ENCODE data around the gene EIF4B. TPM values are rescaled to one million over a fixed set of nuclear protein-coding genes. Genes with fewer than 3 reads are reported as not detected.

The EIF4B gene
- total and polyA plus RNA-seq, 2 experiments from 2014 or later = 141 to 584 TPM

DNA sequence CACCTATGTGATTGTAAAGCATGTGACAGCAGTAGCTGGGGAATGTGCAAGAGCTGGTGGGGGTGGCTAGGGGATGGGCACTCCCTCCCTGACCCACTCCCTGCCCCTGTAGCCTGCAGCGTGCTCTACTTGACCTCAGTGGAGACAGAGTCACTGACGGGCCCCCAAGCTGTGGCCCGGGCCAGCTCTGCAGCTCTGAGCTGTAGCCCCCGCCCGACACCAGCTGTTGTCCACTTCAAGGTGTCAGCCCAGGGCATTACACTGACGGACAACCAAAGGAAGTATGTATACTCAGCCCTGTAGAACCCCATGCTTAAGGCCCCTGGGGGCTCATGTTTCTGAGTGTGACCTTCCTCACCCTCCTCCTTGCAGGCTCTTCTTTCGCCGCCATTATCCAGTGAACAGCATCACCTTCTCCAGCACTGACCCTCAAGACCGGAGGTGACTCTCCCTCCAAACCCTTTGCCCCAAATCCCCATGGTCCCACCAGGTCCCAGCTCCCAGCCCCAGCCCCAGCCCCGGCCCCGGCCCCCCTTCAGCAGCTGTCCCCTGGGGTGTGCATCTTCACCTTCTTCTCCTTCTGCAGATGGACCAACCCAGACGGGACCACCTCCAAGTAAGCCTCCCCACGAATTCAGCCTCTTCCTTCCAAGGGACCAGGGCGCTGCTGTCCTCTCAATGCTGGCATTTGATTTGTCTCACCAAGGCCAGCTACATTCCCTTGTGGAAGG lies 56.9 kb downstream of the EIF4B start:
- peaks cover 11% of the 10 kb centered on the region for H3K4me1 Mint-ChIP-seq
- H3K4me1 ChIP-seq (ENCODE audit: insufficient read depth) = no peaks in the 10 kb centered on the region
- H2AFZ ChIP-seq = no peak overlapping the region
- H3K27ac Mint-ChIP-seq = no peak overlapping the region
- H3K9me3 Mint-ChIP-seq = no peaks in the 10 kb centered on the region
- H3F3A ChIP-seq (replicated peaks; ENCODE audit: low read depth) = no peaks in the 10 kb centered on the region
- H3K27ac ChIP-seq (ENCODE audit: low read depth) = no peak overlapping the region
- H3K4me3 Mint-ChIP-seq = no peak overlapping the region
- ATAC-seq = no peak
- H3K27me3 Mint-ChIP-seq (ENCODE audit: insufficient read depth, low read depth, poor library complexity) = peaks cover 14% of the 10 kb centered on the region
- no peak overlapping the region for H3K4me3 ChIP-seq
- H3K36me3 Mint-ChIP-seq (ENCODE audit: low read depth) = peaks cover 3% of the 10 kb centered on the region; the same call in 1 of the 3 replicates
- H3K79me2 ChIP-seq (replicated peaks; ENCODE audit: insufficient read depth) = no peaks in the 10 kb centered on the region
- TF ChIP-seq, protein P1, sequence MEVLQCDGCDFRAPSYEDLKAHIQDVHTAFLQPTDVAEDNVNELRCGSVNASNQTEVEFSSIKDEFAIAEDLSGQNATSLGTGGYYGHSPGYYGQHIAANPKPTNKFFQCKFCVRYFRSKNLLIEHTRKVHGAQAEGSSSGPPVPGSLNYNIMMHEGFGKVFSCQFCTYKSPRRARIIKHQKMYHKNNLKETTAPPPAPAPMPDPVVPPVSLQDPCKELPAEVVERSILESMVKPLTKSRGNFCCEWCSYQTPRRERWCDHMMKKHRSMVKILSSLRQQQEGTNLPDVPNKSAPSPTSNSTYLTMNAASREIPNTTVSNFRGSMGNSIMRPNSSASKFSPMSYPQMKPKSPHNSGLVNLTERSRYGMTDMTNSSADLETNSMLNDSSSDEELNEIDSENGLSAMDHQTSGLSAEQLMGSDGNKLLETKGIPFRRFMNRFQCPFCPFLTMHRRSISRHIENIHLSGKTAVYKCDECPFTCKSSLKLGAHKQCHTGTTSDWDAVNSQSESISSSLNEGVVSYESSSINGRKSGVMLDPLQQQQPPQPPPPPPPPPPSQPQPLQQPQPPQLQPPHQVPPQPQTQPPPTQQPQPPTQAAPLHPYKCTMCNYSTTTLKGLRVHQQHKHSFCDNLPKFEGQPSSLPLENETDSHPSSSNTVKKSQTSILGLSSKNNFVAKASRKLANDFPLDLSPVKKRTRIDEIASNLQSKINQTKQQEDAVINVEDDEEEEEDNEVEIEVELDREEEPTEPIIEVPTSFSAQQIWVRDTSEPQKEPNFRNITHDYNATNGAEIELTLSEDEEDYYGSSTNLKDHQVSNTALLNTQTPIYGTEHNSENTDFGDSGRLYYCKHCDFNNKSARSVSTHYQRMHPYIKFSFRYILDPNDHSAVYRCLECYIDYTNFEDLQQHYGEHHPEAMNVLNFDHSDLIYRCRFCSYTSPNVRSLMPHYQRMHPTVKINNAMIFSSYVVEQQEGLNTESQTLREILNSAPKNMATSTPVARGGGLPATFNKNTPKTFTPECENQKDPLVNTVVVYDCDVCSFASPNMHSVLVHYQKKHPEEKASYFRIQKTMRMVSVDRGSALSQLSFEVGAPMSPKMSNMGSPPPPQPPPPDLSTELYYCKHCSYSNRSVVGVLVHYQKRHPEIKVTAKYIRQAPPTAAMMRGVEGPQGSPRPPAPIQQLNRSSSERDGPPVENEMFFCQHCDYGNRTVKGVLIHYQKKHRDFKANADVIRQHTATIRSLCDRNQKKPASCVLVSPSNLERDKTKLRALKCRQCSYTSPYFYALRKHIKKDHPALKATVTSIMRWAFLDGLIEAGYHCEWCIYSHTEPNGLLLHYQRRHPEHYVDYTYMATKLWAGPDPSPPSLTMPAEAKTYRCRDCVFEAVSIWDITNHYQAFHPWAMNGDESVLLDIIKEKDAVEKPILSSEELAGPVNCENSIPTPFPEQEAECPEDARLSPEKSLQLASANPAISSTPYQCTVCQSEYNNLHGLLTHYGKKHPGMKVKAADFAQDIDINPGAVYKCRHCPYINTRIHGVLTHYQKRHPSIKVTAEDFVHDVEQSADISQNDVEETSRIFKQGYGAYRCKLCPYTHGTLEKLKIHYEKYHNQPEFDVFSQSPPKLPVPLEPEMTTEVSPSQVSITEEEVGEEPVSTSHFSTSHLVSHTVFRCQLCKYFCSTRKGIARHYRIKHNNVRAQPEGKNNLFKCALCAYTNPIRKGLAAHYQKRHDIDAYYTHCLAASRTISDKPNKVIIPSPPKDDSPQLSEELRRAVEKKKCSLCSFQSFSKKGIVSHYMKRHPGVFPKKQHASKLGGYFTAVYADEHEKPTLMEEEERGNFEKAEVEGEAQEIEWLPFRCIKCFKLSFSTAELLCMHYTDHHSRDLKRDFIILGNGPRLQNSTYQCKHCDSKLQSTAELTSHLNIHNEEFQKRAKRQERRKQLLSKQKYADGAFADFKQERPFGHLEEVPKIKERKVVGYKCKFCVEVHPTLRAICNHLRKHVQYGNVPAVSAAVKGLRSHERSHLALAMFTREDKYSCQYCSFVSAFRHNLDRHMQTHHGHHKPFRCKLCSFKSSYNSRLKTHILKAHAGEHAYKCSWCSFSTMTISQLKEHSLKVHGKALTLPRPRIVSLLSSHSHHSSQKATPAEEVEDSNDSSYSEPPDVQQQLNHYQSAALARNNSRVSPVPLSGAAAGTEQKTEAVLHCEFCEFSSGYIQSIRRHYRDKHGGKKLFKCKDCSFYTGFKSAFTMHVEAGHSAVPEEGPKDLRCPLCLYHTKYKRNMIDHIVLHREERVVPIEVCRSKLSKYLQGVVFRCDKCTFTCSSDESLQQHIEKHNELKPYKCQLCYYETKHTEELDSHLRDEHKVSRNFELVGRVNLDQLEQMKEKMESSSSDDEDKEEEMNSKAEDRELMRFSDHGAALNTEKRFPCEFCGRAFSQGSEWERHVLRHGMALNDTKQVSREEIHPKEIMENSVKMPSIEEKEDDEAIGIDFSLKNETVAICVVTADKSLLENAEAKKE (CRISPR knock-in tag; IDR thresholded peaks at IDR 0.05) = no peak
- TF ChIP-seq NANOG (IDR thresholded peaks at IDR 0.05; ENCODE audit: borderline replicate concordance) = no peak
- TF ChIP-seq STAT1 (IDR thresholded peaks at IDR 0.05; ENCODE audit: unreplicated experiment) = no peak
- TF ChIP-seq, protein P2, sequence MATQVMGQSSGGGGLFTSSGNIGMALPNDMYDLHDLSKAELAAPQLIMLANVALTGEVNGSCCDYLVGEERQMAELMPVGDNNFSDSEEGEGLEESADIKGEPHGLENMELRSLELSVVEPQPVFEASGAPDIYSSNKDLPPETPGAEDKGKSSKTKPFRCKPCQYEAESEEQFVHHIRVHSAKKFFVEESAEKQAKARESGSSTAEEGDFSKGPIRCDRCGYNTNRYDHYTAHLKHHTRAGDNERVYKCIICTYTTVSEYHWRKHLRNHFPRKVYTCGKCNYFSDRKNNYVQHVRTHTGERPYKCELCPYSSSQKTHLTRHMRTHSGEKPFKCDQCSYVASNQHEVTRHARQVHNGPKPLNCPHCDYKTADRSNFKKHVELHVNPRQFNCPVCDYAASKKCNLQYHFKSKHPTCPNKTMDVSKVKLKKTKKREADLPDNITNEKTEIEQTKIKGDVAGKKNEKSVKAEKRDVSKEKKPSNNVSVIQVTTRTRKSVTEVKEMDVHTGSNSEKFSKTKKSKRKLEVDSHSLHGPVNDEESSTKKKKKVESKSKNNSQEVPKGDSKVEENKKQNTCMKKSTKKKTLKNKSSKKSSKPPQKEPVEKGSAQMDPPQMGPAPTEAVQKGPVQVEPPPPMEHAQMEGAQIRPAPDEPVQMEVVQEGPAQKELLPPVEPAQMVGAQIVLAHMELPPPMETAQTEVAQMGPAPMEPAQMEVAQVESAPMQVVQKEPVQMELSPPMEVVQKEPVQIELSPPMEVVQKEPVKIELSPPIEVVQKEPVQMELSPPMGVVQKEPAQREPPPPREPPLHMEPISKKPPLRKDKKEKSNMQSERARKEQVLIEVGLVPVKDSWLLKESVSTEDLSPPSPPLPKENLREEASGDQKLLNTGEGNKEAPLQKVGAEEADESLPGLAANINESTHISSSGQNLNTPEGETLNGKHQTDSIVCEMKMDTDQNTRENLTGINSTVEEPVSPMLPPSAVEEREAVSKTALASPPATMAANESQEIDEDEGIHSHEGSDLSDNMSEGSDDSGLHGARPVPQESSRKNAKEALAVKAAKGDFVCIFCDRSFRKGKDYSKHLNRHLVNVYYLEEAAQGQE (IDR thresholded peaks at IDR 0.05; ENCODE audit: unreplicated experiment) = no peak
- TF ChIP-seq ZNF114 (CRISPR knock-in tag; IDR thresholded peaks at IDR 0.05) = no peak
- TF ChIP-seq, protein P3, sequence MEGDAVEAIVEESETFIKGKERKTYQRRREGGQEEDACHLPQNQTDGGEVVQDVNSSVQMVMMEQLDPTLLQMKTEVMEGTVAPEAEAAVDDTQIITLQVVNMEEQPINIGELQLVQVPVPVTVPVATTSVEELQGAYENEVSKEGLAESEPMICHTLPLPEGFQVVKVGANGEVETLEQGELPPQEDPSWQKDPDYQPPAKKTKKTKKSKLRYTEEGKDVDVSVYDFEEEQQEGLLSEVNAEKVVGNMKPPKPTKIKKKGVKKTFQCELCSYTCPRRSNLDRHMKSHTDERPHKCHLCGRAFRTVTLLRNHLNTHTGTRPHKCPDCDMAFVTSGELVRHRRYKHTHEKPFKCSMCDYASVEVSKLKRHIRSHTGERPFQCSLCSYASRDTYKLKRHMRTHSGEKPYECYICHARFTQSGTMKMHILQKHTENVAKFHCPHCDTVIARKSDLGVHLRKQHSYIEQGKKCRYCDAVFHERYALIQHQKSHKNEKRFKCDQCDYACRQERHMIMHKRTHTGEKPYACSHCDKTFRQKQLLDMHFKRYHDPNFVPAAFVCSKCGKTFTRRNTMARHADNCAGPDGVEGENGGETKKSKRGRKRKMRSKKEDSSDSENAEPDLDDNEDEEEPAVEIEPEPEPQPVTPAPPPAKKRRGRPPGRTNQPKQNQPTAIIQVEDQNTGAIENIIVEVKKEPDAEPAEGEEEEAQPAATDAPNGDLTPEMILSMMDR (conservative IDR thresholded peaks at IDR 0.05; ENCODE audit: low read depth in 2 of 2) = no peak
- TF ChIP-seq EZH2phosphoT487 (IDR thresholded peaks at IDR 0.05; ENCODE audit: unreplicated experiment) = no peak
- no peak for TF ChIP-seq JUNB (IDR thresholded peaks at IDR 0.05; ENCODE audit: unreplicated experiment)
- TF ChIP-seq ZNF331 (CRISPR knock-in tag; IDR thresholded peaks at IDR 0.05; ENCODE audit: low read depth) = no peak
- TF ChIP-seq POLR2AphosphoS5 (IDR thresholded peaks at IDR 0.05; ENCODE audit: low read depth) = no peak
- TF ChIP-seq, protein P4, sequence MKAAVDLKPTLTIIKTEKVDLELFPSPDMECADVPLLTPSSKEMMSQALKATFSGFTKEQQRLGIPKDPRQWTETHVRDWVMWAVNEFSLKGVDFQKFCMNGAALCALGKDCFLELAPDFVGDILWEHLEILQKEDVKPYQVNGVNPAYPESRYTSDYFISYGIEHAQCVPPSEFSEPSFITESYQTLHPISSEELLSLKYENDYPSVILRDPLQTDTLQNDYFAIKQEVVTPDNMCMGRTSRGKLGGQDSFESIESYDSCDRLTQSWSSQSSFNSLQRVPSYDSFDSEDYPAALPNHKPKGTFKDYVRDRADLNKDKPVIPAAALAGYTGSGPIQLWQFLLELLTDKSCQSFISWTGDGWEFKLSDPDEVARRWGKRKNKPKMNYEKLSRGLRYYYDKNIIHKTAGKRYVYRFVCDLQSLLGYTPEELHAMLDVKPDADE (IDR thresholded peaks at IDR 0.05) = no peak
- H3K9me2 ChIP-seq (ENCODE audit: insufficient read depth) = no peaks in the 10 kb centered on the region
- H4K20me1 ChIP-seq (replicated peaks; ENCODE audit: insufficient read depth) = no peaks in the 10 kb centered on the region
- no peaks in the 10 kb centered on the region; the same call in 1 of the 2 replicates for H3K36me3 ChIP-seq (ENCODE audit: insufficient read depth)
- no peak for DNase-seq (ENCODE audit: low spot score)
- peaks cover 3% of the 10 kb centered on the region; the same call in 1 of the 2 replicates for H3K27me3 ChIP-seq (ENCODE audit: insufficient read depth)
- H3K4me2 ChIP-seq = no peak overlapping the region
